CD4-positive, CD25-positive, alpha-beta regulatory T cell (primary cell): Measurements from ENCODE around the gene ITCH. TPM values are rescaled to one million over a fixed set of nuclear protein-coding genes. Genes with fewer than 3 reads are reported as not detected.

Experiments used
- ATAC-seq, 2 donors: fragments of 150-1000 bp; cut with Tn5 transposase; one replicate each; pipeline ENCODE4 v1.10.0; 2021; ENCODE audit warnings: low read depth in 2 of 2, moderate number of reproducible peaks in 2 of 2, moderate library complexity in 1 of 2
- DNase-seq, 3 donors: peaks; one replicate each; pipeline versions ENCODE4 v3.0.0 to v3.0.0-alpha.2; 2012 to 2022; ENCODE audit warnings: mixed read lengths in 1 of 3
- H3K27ac ChIP-seq: one replicate; pipeline ENCODE4 v1.7.0; 2013; ENCODE audit warnings: mild to moderate bottlenecking, low read length; ENCODE audit not compliant: insufficient read depth, poor library complexity, severe bottlenecking
- H3K27me3 ChIP-seq: one replicate; pipeline ENCODE4 v1.7.0; 2013; ENCODE audit warnings: low read length; ENCODE audit not compliant: control insufficient read depth, insufficient read depth
- H3K36me3 ChIP-seq: one replicate; pipeline ENCODE4 v1.7.0; 2013; ENCODE audit warnings: mild to moderate bottlenecking, low read length, moderate library complexity; ENCODE audit not compliant: control insufficient read depth, insufficient read depth
- H3K4me1 ChIP-seq: 2 replicates; pipeline ENCODE4 v1.7.0; 2013; ENCODE audit warnings: mild to moderate bottlenecking, low read length; ENCODE audit not compliant: insufficient read depth, control insufficient read depth, poor library complexity, severe bottlenecking
- H3K4me3 ChIP-seq: one replicate; pipeline ENCODE4 v1.7.0; 2013; ENCODE audit warnings: low read depth, mild to moderate bottlenecking, low read length, moderate library complexity
- H3K9me3 ChIP-seq, 2 experiments: 1 replicate in 1 of 2; 2 replicates in 1 of 2; pipeline ENCODE4 v1.7.0; 2013; ENCODE audit warnings: low read length in 2 of 2, mild to moderate bottlenecking in 1 of 2, moderate library complexity in 1 of 2; ENCODE audit not compliant: control insufficient read depth in 2 of 2
- H3K27ac Mint-ChIP-seq, 3 donors: one replicate each; pipeline ENCODE4 v1.8.0; 2020 to 2022; ENCODE audit warnings: mild to moderate bottlenecking in 3 of 3, mixed read lengths in 3 of 3, moderate library complexity in 2 of 3
- H3K27me3 Mint-ChIP-seq: one replicate; pipeline ENCODE4 v1.8.0; 2022; ENCODE audit warnings: mild to moderate bottlenecking, mixed read lengths
- H3K36me3 Mint-ChIP-seq: one replicate; pipeline ENCODE4 v1.8.0; 2020; ENCODE audit warnings: mixed read lengths
- H3K4me1 Mint-ChIP-seq, 4 donors: one replicate each; pipeline ENCODE4 v1.8.0; 2020 to 2022; ENCODE audit warnings: mixed read lengths in 4 of 4, mild to moderate bottlenecking in 1 of 4
- H3K4me3 Mint-ChIP-seq, 4 donors: one replicate each; pipeline ENCODE4 v1.8.0; 2020 to 2022; ENCODE audit warnings: mild to moderate bottlenecking in 4 of 4, mixed read lengths in 4 of 4, moderate library complexity in 3 of 4
- H3K9me3 Mint-ChIP-seq, 7 donors: one replicate each; pipeline ENCODE4 v1.8.0; 2020 to 2022; ENCODE audit warnings: mixed read lengths in 7 of 7, mild to moderate bottlenecking in 3 of 7, moderate library complexity in 2 of 7
- polyA plus RNA-seq, 4 donors: library from polyadenylated mRNA; unstranded; fragments of 300-500 nt; fragmentation: Illumina TruSeq; gene quantifications; one replicate each; pipeline ENCODE4 v1.2.3, GENCODE V29; 2021
- total RNA-seq: library from RNA; stranded (reverse); gene quantifications from one replicate; pipeline ENCODE4 v1.2.3, GENCODE V29; 2022

The ITCH gene
- 58.1 TPM for total RNA-seq
- polyA plus RNA-seq, result 10 to 100 TPM; 12.4 to 26.8 (median 14.7) TPM

- no peaks in the 10 kb centered on the region for H3K9me3 Mint-ChIP-seq
These were observed at the start of gene ITCH for GRCh38 chr20:34363062-34363464. TSS of gene ITCH (plus strand) at chr20:34363273. CDS start at chr20:34393812, 30,539 bp downstream.

GRCh38 chr20:34315236-34315635, 47.8 kb upstream of the ITCH start:
- no peak for ATAC-seq
- Histone ChIP-seq H3K4me3 (no peak overlapping the region), H3K27ac (no peak overlapping the region), H3K27me3 (peaks cover 3% of the 10 kb centered on the region), H3K9me3 (no peaks in the 10 kb centered on the region), H3K4me1 (peaks cover 11% of the 10 kb centered on the region), H3K36me3 (no peaks in the 10 kb centered on the region)
- no peaks in the 10 kb centered on the region for H3K9me3 Mint-ChIP-seq
- no peak overlapping the region for H3K4me3 Mint-ChIP-seq
- DNase-seq, result no peak
- no peaks in the 10 kb centered on the region for H3K36me3 Mint-ChIP-seq
- peaks cover 41% of the 10 kb centered on the region for H3K27me3 Mint-ChIP-seq
- peaks cover 0 to 13% (median 4%) of the 10 kb centered on the region in 4 donors for H3K4me1 Mint-ChIP-seq
- no peak overlapping the region for H3K27ac Mint-ChIP-seq

More at GRCh38 chr20:34363062-34363464, at the start of gene ITCH:
- Mint-ChIP-seq H3K27ac (peak within 1 kb of the TSS; percentile 99 to 100 (median 100)), H3K27me3 (no peaks in the 10 kb centered on the region), H3K36me3 (peaks cover 8% of the 10 kb centered on the region), H3K4me3 (peak within 1 kb of the TSS; percentile 94 to 100 (median 99)), H3K4me1 (peaks cover 6 to 51% (median 34%) of the 10 kb centered on the region in 4 donors)
- ATAC-seq (peak; percentile 100), DNase-seq (peak; percentile 87 to 95 (median 89))
- Histone ChIP-seq H3K27me3 (no peaks in the 10 kb centered on the region), H3K4me1 (peaks cover 40% of the 10 kb centered on the region), H3K36me3 (no peaks in the 10 kb centered on the region), H3K4me3 (peak within 1 kb of the TSS; percentile 85), H3K27ac (peak within 1 kb of the TSS; percentile 80), H3K9me3 (no peaks in the 10 kb centered on the region)

GRCh38 chr20:34316196-34316814, 46.8 kb upstream of the ITCH start:
- H3K27ac Mint-ChIP-seq, result no peak overlapping the region
- no peak for ATAC-seq

GRCh38 chr20:34318609-34319443, 44.2 kb upstream of the ITCH start:
- no peak overlapping the region for H3K4me3 Mint-ChIP-seq
- H3K27ac Mint-ChIP-seq, result no peak overlapping the region
- Histone ChIP-seq H3K36me3 (no peaks in the 10 kb centered on the region), H3K27ac (no peak overlapping the region), H3K9me3 (no peaks in the 10 kb centered on the region), H3K4me1 (no peaks in the 10 kb centered on the region), H3K27me3 (no peaks in the 10 kb centered on the region), H3K4me3 (no peak overlapping the region)
- no peaks in the 10 kb centered on the region for H3K9me3 Mint-ChIP-seq
- no peak for DNase-seq
- no peaks in the 10 kb centered on the region for H3K4me1 Mint-ChIP-seq
- H3K36me3 Mint-ChIP-seq, result no peaks in the 10 kb centered on the region
- ATAC-seq, result no peak
- peaks cover 8% of the 10 kb centered on the region for H3K27me3 Mint-ChIP-seq

More at GRCh38 chr20:34316196-34316814, 46.8 kb upstream of the ITCH start:
- DNase-seq, result no peak
- Mint-ChIP-seq H3K4me3 (no peak overlapping the region), H3K4me1 (peaks cover 0 to 13% (median 4%) of the 10 kb centered on the region in 4 donors), H3K9me3 (no peaks in the 10 kb centered on the region), H3K27me3 (peaks cover 32% of the 10 kb centered on the region), H3K36me3 (no peaks in the 10 kb centered on the region)
- no peaks in the 10 kb centered on the region for H3K36me3 ChIP-seq
- H3K4me1 ChIP-seq, result peaks cover 11% of the 10 kb centered on the region
- H3K4me3 ChIP-seq, result no peak overlapping the region
- H3K9me3 ChIP-seq, result no peaks in the 10 kb centered on the region
- no peak overlapping the region for H3K27ac ChIP-seq
- no peaks in the 10 kb centered on the region for H3K27me3 ChIP-seq

GRCh38 chr20:34320861-34321260, 42.2 kb upstream of the ITCH start:
- H3K9me3 ChIP-seq, result no peaks in the 10 kb centered on the region
- H3K4me1 ChIP-seq, result no peaks in the 10 kb centered on the region
- ATAC-seq (no peak), DNase-seq (no peak)
- no peak overlapping the region for H3K27ac ChIP-seq
- no peaks in the 10 kb centered on the region for H3K4me1 Mint-ChIP-seq
- no peak overlapping the region for H3K4me3 Mint-ChIP-seq
- no peaks in the 10 kb centered on the region for H3K36me3 ChIP-seq
- no peaks in the 10 kb centered on the region for H3K9me3 Mint-ChIP-seq
- H3K36me3 Mint-ChIP-seq, result no peaks in the 10 kb centered on the region
- peaks cover 2% of the 10 kb centered on the region for H3K27me3 ChIP-seq
- H3K27ac Mint-ChIP-seq, result no peak overlapping the region
- H3K4me3 ChIP-seq, result no peak overlapping the region
- H3K27me3 Mint-ChIP-seq, result peaks cover 6% of the 10 kb centered on the region

GRCh38 chr20:34322267-34323105, 40.6 kb upstream of the ITCH start:
- no peak for ATAC-seq
- no peaks in the 10 kb centered on the region for H3K9me3 Mint-ChIP-seq
- Histone ChIP-seq H3K36me3 (no peaks in the 10 kb centered on the region), H3K4me3 (no peak overlapping the region), H3K4me1 (no peaks in the 10 kb centered on the region), H3K27ac (no peak overlapping the region), H3K27me3 (peaks cover 2% of the 10 kb centered on the region), H3K9me3 (no peaks in the 10 kb centered on the region)
- H3K36me3 Mint-ChIP-seq, result no peaks in the 10 kb centered on the region
- H3K4me3 Mint-ChIP-seq, result no peak overlapping the region
- H3K27ac Mint-ChIP-seq, result no peak overlapping the region
- DNase-seq, result no peak
- H3K4me1 Mint-ChIP-seq, result no peaks in the 10 kb centered on the region
- H3K27me3 Mint-ChIP-seq, result peaks cover 6% of the 10 kb centered on the region

GRCh38 chr20:34324541-34324940, 38.5 kb upstream of the ITCH start:
- Histone ChIP-seq H3K4me3 (no peak overlapping the region), H3K36me3 (no peaks in the 10 kb centered on the region), H3K9me3 (no peaks in the 10 kb centered on the region), H3K4me1 (no peaks in the 10 kb centered on the region), H3K27me3 (peaks cover 2% of the 10 kb centered on the region), H3K27ac (no peak overlapping the region)
- no peaks in the 10 kb centered on the region for H3K36me3 Mint-ChIP-seq
- H3K4me3 Mint-ChIP-seq, result no peak overlapping the region
- H3K27me3 Mint-ChIP-seq, result peaks cover 15% of the 10 kb centered on the region
- no peaks in the 10 kb centered on the region for H3K9me3 Mint-ChIP-seq
- H3K4me1 Mint-ChIP-seq, result no peaks in the 10 kb centered on the region
- DNase-seq (no peak), ATAC-seq (no peak)
- H3K27ac Mint-ChIP-seq, result no peak overlapping the region
